ENCODE results near the gene HMGCS1.

Gene HMGCS1

GRCh38 chr5:43290726-43291125 lies 22.5 kb downstream of the HMGCS1 start:
- Histone ChIP-seq H3K9me3 (ENCODE audit: control insufficient read depth, low read length) (no peaks in the 10 kb centered on the region), H3K9ac (ENCODE audit: low read length) (no peak overlapping the region), H3K4me1 (ENCODE audit: control insufficient read depth, insufficient read depth, low read length) (no peaks in the 10 kb centered on the region), H3K27me3 (ENCODE audit: control insufficient read depth, insufficient read depth, low read length) (no peaks in the 10 kb centered on the region), H3K36me3 (ENCODE audit: control insufficient read depth, insufficient read depth, low read length) (peaks cover 4% of the 10 kb centered on the region), H3K4me3 (ENCODE audit: low read length) (no peak overlapping the region)

DNA sequence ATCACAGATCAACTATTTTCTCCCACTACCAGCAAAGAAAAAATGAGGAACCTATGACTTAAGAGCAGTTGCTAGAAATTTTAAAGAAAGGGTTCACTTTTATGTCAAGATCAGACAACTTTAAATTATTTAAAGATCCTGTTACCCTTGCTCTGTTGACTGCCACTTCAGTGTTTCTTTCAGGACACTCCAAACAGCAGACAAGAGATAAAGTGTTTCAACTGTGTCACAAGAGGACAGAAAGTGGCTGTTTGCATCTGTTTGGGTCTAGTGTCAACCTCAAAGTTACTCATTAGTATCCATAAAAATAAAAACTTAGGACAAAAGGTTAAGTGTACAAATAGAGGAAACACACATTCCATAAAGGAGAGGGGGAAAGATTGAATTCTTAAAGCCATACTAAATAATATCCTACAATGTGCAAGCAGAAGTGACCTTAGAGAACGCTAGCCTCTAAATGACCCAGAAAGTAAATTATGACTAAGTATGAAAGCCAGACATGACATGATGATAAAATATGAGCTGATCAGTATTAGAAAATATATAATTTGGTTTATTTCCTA lies 24.9 kb downstream of the HMGCS1 start:
- H3K4me3 ChIP-seq (ENCODE audit: low read length) = no peak overlapping the region
- H3K9me3 ChIP-seq (ENCODE audit: control insufficient read depth, low read length) = no peaks in the 10 kb centered on the region
- H3K9ac ChIP-seq (ENCODE audit: low read length) = no peak overlapping the region
- H3K27me3 ChIP-seq (ENCODE audit: control insufficient read depth, insufficient read depth, low read length) = no peaks in the 10 kb centered on the region
- H3K36me3 ChIP-seq (ENCODE audit: control insufficient read depth, insufficient read depth, low read length) = peaks cover 4% of the 10 kb centered on the region
- H3K4me1 ChIP-seq (ENCODE audit: control insufficient read depth, insufficient read depth, low read length) = no peaks in the 10 kb centered on the region

GRCh38 chr5:43287493-43287892 lies 25.7 kb downstream of the HMGCS1 start:
- no peaks in the 10 kb centered on the region for H3K9me3 ChIP-seq (ENCODE audit: control insufficient read depth, low read length)
- H3K36me3 ChIP-seq (ENCODE audit: control insufficient read depth, insufficient read depth, low read length) = peaks cover 4% of the 10 kb centered on the region
- no peak overlapping the region for H3K9ac ChIP-seq (ENCODE audit: low read length)
- no peaks in the 10 kb centered on the region for H3K27me3 ChIP-seq (ENCODE audit: control insufficient read depth, insufficient read depth, low read length)
- no peaks in the 10 kb centered on the region for H3K4me1 ChIP-seq (ENCODE audit: control insufficient read depth, insufficient read depth, low read length)
- no peak overlapping the region for H3K4me3 ChIP-seq (ENCODE audit: low read length)

DNA sequence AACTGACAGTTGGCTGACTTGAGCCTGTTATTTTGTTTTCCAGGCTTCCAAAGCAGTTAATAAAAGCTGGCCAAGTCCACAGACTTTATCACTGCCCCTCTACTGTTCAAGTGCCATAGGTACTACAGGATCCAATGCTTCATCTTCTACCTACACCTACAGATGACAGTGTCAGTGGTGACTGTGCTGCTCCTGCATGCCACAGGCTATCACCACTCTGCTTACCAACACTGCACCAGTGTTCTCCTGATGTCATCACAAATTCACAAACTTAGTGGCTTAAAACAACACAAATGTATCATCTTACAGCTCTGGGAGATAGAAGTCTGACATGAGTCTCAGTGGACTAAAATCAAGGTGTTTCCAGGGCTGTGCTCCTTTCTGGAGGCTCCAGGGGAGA lies 26.6 kb downstream of the HMGCS1 start:
- no peak overlapping the region for H3K4me3 ChIP-seq (ENCODE audit: low read length)
- no peak overlapping the region for H3K9ac ChIP-seq (ENCODE audit: low read length)
- H3K9me3 ChIP-seq (ENCODE audit: control insufficient read depth, low read length) = no peaks in the 10 kb centered on the region
- H3K4me1 ChIP-seq (ENCODE audit: control insufficient read depth, insufficient read depth, low read length) = no peaks in the 10 kb centered on the region
- H3K27me3 ChIP-seq (ENCODE audit: control insufficient read depth, insufficient read depth, low read length) = no peaks in the 10 kb centered on the region
- peaks cover 4% of the 10 kb centered on the region for H3K36me3 ChIP-seq (ENCODE audit: control insufficient read depth, insufficient read depth, low read length)

DNA sequence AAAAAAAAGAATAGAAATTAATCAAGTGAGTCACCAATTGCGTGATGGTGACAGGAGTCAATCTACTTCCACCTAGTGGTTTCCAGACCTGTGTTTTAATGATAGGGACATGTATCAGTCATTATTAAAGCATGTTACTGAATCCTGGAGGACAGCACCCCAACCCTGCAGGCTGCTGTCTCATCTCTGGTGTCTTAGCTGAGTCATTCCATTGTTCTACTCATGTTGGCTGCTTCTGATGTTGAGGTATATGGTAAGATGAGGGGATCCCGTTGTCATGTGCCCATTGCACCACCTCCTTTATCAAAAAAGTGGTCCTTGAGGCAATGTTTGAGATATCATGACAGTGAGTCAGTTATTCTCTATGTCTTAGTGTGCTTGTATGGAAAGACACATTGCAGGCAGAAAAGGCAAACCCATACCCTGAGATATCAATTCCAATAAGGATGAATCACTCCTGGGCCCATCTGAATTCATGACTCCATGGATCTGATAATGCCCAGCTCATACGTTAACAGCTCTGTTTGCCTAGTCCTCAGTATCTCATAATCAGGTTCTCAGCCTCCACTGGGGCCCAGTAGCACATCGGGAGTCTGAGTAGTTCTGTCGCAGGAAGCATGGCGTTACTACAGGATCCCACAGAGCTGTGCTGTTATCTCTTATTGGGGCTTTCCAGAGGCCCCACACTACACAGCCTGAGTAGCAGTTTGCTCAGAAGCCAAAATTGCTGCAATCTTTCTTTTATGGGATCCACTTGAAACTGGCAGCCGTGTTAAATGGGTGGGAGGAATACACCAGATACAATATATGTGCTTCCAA lies 31.2 kb downstream of the HMGCS1 start:
- Histone ChIP-seq H3K27me3 (ENCODE audit: control insufficient read depth, insufficient read depth, low read length) (no peaks in the 10 kb centered on the region), H3K9ac (ENCODE audit: low read length) (no peak overlapping the region), H3K9me3 (ENCODE audit: control insufficient read depth, low read length) (no peaks in the 10 kb centered on the region), H3K4me1 (ENCODE audit: control insufficient read depth, insufficient read depth, low read length) (no peaks in the 10 kb centered on the region), H3K36me3 (ENCODE audit: control insufficient read depth, insufficient read depth, low read length) (no peaks in the 10 kb centered on the region), H3K4me3 (ENCODE audit: low read length) (no peak overlapping the region)

GRCh38 chr5:43279548-43280274 lies 33.5 kb downstream of the HMGCS1 start:
- H3K4me1 ChIP-seq (ENCODE audit: control insufficient read depth, insufficient read depth, low read length) = no peaks in the 10 kb centered on the region

GRCh38 chr5:43275391-43275790 lies 37.8 kb downstream of the HMGCS1 start:
- Histone ChIP-seq H3K4me1 (ENCODE audit: control insufficient read depth, insufficient read depth, low read length) (peaks cover 5% of the 10 kb centered on the region), H3K36me3 (ENCODE audit: control insufficient read depth, insufficient read depth, low read length) (no peaks in the 10 kb centered on the region), H3K4me3 (ENCODE audit: low read length) (no peak overlapping the region), H3K9ac (ENCODE audit: low read length) (no peak overlapping the region), H3K27me3 (ENCODE audit: control insufficient read depth, insufficient read depth, low read length) (no peaks in the 10 kb centered on the region), H3K9me3 (ENCODE audit: control insufficient read depth, low read length) (no peaks in the 10 kb centered on the region)

More at GRCh38 chr5:43279548-43280274, 33.5 kb downstream of the HMGCS1 start:
- Histone ChIP-seq H3K9ac (ENCODE audit: low read length) (no peak overlapping the region), H3K9me3 (ENCODE audit: control insufficient read depth, low read length) (no peaks in the 10 kb centered on the region), H3K27me3 (ENCODE audit: control insufficient read depth, insufficient read depth, low read length) (no peaks in the 10 kb centered on the region), H3K4me3 (ENCODE audit: low read length) (no peak overlapping the region), H3K36me3 (ENCODE audit: control insufficient read depth, insufficient read depth, low read length) (no peaks in the 10 kb centered on the region)

DNA sequence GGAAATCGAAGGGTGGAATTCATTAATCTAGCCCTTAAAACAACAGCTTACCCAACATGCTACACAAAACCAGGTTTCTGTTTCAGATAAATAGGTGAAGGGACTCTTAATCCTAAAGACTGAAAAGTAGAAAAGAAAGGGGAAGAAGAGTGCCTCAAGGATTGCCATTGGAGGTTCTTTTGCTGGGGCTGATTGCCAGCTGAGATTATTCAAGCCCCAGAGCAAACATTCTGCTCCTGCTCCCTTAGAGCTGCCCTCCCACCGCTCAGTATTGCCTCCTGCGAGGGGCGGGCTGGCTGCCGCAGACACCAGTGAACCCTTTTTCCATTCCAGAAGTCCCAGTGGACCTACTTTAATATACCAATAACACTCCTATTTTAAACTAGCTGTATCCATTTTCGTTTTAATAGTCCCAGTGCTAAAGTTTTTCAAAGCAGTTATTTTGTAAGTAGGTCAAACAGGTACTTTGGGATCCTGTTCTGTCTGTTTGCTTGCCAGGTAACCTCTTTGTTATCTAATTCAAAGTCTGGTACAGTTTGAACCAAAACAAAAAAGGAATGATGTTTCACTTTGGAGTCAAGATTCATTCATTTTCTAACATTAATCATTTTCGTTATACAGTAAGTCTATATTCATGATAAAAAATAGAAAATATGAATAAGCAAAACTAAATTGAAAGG lies 38.6 kb downstream of the HMGCS1 start:
- no peak overlapping the region for H3K9ac ChIP-seq (ENCODE audit: low read length)
- no peaks in the 10 kb centered on the region for H3K9me3 ChIP-seq (ENCODE audit: control insufficient read depth, low read length)
- no peaks in the 10 kb centered on the region for H3K36me3 ChIP-seq (ENCODE audit: control insufficient read depth, insufficient read depth, low read length)
- H3K4me1 ChIP-seq (ENCODE audit: control insufficient read depth, insufficient read depth, low read length) = peaks cover 5% of the 10 kb centered on the region
- no peaks in the 10 kb centered on the region for H3K27me3 ChIP-seq (ENCODE audit: control insufficient read depth, insufficient read depth, low read length)
- H3K4me3 ChIP-seq (ENCODE audit: low read length) = no peak overlapping the region

GRCh38 chr5:43273552-43273951 lies 39.7 kb downstream of the HMGCS1 start:
- H3K36me3 ChIP-seq (ENCODE audit: control insufficient read depth, insufficient read depth, low read length) = no peaks in the 10 kb centered on the region
- H3K4me1 ChIP-seq (ENCODE audit: control insufficient read depth, insufficient read depth, low read length) = peaks cover 5% of the 10 kb centered on the region
- no peaks in the 10 kb centered on the region for H3K9me3 ChIP-seq (ENCODE audit: control insufficient read depth, low read length)
- no peak overlapping the region for H3K4me3 ChIP-seq (ENCODE audit: low read length)
- no peak overlapping the region for H3K9ac ChIP-seq (ENCODE audit: low read length)
- no peaks in the 10 kb centered on the region for H3K27me3 ChIP-seq (ENCODE audit: control insufficient read depth, insufficient read depth, low read length)

- no peak overlapping the region for H3K9ac ChIP-seq (ENCODE audit: low read length)
- H3K4me1 ChIP-seq (ENCODE audit: control insufficient read depth, insufficient read depth, low read length) = peaks cover 5% of the 10 kb centered on the region
- no peak overlapping the region for H3K4me3 ChIP-seq (ENCODE audit: low read length)
Measured at GRCh38 chr5:43270645-43271044, 42.6 kb downstream of the HMGCS1 start.

DNA sequence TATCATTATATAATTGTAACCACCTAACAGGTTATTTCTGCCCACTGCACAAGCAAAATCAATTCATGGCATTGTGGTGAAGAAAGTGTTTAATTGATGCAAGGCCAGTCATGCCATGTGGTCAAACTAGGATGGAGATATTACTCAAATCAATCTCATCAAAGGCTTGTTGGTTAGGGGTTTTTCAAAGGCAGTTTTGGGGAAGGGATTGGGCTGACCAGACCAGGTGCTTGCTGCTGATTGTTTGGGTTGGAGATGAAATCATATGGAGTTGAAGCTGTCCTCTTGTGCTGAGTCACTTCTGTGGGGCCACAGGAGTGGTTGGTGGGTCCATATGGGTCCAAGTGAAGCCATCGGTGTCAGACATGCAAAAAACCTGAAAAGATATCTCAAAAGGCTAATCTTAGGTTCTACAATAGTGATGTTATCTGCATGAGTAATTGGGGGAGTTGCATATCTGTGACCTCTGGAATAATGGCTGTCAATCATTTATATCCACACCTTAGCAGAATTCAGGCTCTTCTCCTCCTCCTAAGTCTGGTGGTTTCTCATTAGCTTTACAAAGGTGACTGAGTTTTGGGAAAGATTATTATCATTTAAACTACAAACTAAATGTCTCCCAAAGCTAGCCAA lies 44.9 kb downstream of the HMGCS1 start:
- Histone ChIP-seq H3K4me3 (ENCODE audit: low read length) (no peak overlapping the region), H3K9ac (ENCODE audit: low read length) (no peak overlapping the region), H3K36me3 (ENCODE audit: control insufficient read depth, insufficient read depth, low read length) (no peaks in the 10 kb centered on the region), H3K4me1 (ENCODE audit: control insufficient read depth, insufficient read depth, low read length) (no peaks in the 10 kb centered on the region), H3K27me3 (ENCODE audit: control insufficient read depth, insufficient read depth, low read length) (no peaks in the 10 kb centered on the region), H3K9me3 (ENCODE audit: control insufficient read depth, low read length) (no peaks in the 10 kb centered on the region)

More at GRCh38 chr5:43270645-43271044, 42.6 kb downstream of the HMGCS1 start:
- Histone ChIP-seq H3K36me3 (ENCODE audit: control insufficient read depth, insufficient read depth, low read length) (no peaks in the 10 kb centered on the region), H3K9me3 (ENCODE audit: control insufficient read depth, low read length) (no peaks in the 10 kb centered on the region), H3K27me3 (ENCODE audit: control insufficient read depth, insufficient read depth, low read length) (no peaks in the 10 kb centered on the region)
